ENCODE results near the gene AUTS2.

DNA sequence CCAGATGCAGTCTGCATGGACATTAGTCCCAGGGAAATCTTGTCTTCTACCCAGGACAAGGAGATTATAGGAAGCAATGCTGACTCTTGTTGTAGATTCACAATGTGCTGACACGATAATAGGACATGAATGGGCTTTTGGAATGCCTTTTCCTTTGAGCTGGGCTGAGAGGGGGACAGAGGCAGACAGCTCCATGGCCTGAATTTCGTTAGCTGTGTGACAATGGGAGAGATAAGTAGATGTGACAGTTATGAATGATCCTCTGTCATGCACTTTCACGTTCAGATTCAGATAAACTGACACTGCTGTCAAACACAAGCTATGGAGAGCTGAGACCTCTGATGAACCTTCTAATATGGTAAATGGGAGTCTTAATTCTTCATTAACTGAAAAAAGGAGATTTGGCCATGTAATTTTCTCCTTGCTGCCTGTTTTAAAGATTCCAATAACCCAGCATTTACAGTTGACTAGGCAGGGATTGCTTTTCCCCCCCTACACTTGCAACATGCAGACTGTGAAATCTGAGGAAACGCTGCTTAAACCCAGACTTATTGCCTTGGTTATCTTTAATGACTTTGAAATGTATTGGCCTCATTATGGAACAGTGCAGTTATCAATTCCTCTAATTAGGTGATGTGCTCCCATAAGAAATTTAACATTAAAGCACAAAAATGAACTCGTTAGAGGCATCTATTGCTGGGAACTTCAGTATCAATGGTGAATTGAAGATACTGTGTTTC is 669.3 kb downstream of the AUTS2 start:
- TF ChIP-seq REST (IDR thresholded peaks at IDR 0.05; ENCODE audit: insufficient replicate concordance, low read depth) = no peak
- no peak for TF ChIP-seq CTCF (IDR thresholded peaks at IDR 0.05; ENCODE audit: insufficient read depth, low read length)

Measured in HL-60 (cell line).